GM21528 (cell line): ENCODE data around the gene SKA1.
A peak's percentile ranks its signal among the peaks of the same experiment; 100 is the strongest.

ENCODE experiments used
- ATAC-seq: cut with Tn5 transposase; IDR thresholded peaks from one replicate; pipeline ENCODE4 v1.9.1; 2021; ENCODE audit warnings: mild to moderate bottlenecking, moderate library complexity; ENCODE audit not compliant: unreplicated experiment, low FRiP score

Gene SKA1, protein sequence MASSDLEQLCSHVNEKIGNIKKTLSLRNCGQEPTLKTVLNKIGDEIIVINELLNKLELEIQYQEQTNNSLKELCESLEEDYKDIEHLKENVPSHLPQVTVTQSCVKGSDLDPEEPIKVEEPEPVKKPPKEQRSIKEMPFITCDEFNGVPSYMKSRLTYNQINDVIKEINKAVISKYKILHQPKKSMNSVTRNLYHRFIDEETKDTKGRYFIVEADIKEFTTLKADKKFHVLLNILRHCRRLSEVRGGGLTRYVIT

DNA sequence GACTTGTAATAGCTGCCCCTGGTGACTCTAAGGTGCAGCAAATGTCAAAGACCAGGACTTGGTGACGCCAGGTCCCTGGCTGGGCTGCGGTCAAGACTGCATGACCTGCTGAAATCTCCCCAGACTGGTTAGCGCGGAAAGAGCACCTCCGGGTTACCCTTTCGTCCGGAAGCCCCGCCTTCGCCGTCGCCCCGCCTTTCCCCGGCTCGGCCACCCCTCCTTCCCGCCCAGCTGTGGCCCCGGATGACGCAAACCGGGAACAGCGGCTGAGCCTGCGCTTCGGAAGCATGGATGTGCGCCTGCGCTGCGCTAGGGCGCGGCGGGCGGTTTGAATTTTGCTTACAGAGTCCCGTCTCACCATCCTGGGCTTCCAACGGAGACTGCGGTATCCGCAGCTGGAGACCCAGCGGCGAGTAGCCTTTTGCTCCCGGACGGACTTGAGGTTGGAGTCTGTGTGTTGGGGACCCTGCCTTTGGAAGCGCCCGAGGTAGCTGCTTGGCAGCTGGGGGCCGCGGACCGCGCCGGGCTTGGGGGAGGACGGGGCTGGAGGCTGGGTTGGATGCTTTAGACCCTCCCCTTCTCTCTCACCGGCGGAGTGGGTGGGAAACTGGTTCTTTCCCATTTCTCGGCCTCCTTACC, at the start of gene SKA1:
Gene SKA1, plus strand, starts transcription at position 294 of the 639 bp plus-strand sequence. CDS start 785 bp downstream, outside the sequence.
- peak; percentile 90 for ATAC-seq

DNA sequence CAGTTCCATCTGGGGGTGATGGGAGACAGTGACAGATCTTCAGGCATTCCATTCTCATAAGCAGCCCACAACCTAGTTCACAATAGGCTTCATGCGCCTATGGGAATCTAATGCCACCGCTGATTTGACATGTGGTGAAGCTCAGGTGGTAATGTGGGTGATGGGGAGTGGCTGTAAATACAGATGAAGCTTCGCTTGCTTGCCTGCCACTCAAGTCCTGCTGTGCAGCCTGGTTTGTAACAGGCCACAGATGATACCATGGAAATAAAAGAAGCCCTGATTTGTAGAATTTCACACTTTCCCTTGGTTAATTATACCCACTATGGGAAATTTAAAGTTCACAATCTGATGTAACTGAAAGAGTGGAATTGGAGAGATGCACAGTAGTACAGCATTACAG, 46.9 kb upstream of the SKA1 start:
- ATAC-seq, result no peak

DNA sequence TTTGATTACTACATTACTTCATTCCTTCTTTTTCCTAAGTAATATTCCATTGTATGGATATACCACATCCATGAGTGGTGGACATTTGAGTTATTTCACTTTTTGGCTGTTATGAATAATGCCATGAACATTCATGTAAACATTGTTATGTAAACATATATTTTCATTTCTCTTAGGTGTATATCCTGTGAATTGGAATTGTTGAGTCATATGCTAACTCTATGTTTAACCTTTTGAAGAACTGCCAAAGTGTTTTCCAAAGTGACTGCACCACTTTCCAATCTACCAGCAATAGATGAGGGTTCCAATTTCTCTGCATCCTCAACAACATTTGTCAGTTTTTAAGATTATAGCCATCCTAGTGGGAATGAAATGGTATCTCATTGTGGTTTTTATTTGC, 44.7 kb upstream of the SKA1 start:
- ATAC-seq, result no peak

DNA sequence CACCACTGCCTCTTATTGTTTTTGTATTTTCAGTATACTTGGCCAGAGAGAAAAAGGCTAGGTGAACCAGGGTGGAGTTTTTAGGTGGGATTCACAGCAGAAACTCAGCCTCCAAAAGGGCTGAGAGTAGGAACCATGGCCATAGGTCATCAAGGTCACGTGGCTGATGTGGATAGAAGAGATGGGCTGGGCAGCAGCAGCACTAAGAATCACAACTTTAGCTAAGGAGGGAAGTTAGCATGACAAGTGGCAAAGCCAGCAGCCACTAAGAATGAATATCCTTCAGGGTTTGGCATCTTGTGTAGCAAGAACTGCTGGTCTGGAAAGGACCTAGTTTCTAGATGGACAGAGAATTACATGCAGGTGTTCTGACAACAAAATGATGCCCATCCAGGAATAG, 43.2 kb upstream of the SKA1 start:
- no peak for ATAC-seq

DNA sequence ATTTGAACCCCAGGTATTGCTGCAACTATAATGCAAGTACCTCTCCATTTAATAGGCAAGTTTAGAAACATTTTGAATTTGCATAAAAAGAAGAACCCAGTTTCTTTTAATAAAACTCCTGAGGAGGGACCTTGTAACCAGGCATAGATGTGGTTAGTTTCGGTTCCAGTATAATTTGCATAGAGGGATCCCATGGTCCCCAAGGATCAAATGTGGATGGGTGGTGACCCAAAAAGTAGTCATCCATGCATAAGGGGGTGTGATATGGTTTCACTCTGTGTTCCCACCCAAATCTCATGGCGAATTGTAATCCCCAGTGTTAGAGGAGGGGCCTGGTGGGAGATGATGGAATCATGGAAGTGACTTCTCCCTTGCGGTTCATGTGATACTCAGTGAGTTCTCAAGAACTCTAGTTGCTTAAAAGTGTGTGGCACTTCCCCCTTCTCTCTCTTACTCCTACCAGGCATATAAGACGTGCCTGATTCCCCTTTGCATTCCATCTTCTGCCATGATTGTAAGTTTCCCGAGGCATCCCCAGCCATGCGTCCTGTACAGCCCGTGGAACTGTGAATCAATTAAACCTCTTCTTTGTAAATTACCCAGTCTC, 40.2 kb upstream of the SKA1 start:
- ATAC-seq, result peak; percentile 48

DNA sequence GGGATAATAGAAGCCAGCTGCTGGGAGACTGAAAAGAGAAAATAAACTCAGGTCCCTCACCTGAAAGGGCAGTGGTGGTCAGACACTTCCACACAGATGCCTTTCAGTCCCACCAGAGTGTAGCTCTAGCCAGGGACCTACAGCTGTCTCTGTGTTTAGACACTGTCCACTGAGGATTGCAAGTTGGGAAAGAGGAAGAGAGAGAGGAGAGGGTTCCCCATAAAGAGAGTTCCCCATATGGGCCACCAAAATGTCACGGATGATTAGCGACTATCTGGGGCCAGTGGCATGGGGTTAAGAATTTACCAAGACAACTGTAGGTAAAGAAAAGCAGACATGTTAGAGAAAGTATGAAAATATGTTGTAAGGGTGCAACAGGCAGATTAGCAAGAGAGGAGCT, 36.7 kb upstream of the SKA1 start:
- ATAC-seq, result no peak

DNA sequence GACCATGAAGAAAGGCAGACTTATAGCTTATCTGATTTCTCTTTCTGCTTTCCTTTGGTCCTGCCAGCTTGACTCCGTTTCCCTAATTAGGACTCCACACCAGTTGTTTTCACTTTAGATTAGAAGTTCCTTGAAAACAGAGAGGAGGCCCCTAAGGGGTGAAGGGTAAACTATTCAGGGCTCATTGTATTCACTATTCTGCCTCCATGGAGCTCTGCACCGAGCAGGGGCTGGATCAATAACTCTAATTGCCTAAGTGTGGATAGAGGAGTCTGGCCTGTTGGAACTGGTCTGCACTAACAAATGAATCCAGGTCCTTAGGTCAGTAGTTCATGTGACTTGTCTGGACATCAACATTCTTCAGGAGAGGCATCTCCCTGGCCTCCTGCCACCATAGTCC, 36.1 kb upstream of the SKA1 start:
- no peak for ATAC-seq

DNA sequence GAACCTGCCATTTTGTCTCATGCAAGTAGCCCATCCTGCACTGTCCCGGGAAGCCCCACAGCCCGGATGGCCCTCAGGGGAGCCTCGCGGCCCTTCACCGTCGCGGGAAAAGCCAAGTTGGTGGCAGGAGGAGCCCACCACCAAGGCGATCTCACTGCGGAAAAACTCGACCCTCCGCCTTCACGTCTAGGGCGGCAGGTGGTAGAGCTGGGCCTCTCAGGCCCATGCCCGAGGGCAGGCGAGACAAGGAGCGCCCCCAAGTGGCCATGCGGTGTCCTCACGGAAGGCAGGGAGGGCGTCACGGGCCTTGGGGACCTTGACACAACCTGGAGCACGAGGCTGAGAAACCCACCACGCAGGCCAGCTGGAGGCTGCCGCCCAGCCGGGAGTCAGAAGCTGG, 34.8 kb upstream of the SKA1 start:
- ATAC-seq, result no peak

DNA sequence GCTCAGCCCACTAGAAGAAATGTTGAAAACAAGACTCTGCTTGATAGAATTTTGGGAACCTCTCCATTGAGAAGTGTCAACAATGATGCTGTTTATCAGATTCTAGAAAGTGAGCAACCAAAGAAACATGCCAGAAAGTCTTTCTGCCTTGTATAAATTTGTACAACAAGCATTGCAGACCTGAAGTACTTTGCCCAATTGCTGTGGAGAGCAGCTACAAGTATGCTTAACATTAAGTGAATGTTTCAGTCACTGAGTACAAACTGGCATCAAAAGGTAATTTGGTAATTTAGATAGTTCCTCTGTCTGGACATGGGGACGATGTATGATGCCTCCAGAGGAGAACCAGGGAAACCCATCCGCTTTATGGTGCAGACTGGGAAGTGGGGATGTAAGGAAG, 33.4 kb upstream of the SKA1 start:
- ATAC-seq, result no peak

DNA sequence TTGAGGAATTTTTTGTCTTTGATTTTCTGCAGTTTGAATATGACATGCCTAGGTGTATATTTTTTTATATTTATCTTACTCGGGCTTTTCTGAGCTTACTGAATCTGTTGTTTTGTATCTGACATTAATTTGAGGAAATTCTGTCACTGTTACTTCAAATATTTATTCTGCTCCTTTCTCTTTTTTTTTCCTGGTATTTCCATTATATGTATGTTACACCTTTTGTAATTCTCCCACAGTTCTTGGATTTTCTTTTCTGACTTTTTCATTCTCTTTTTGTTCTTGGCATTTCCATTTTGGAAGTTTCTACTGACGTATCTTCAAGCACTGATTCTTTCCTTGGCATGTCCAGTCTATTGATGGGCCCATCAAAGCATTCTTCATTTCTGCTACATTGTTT, 24.1 kb upstream of the SKA1 start:
- ATAC-seq, result no peak

DNA sequence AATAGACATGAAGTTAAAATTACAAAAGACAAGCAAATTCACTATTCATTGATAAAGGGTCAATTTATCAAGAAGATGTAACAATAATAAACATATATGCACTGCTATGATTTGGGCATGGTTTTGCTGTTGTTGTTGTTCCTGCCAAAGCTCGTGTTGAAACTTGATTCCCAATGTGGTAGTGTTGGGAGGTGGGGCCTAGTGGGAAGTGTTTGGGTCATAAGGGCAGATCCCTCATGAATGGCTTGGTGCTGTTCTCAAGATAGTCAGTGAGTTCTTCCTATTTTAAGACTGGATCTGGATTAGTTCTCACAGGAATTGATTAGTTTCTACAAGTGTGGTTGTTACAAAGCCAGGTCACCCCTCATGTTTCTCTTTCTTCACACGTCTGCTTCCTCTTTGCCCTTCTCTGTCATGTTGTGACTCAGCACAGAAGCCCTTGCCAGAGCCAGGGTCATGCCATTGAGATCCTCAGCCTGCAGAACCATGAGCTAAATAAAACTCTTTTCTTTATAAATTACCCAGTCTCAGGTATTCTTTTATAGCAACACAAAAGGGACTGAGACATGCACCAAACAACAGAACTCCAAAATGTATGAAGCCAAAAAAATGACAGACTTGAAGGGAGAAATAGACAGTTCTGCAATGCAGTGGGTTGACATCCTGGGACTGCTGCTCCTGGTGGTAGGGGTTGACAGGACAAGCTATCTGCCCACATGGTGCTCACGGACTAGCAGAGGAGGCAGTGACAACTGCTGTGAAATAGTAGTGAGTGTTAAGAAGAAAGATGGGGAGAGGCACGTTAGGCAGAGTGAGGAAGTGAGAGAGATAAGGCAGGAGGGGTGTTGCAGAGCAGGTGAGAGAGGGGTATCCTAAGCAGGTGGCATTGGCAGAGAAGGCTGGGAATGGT, 18.6 kb upstream of the SKA1 start:
- peak; percentile 82 for ATAC-seq

DNA sequence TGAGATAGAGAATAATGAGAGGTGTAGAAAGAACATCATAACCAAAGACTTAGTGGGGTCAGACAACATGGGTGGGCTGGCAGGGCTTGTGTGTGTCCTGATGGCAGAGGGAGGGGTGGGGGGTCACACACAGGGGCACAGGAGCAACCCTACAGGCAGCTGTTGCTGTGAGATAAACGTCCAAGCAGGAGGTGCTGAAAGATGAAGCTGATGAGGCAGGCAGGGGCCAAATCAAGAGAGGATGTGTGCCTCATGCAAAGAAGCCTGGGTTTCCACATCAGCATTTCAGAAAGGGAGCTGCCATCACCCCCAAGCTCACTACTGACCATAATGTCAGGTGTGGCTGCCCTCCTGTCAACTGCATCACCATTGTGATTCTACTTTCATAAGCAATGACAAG, 16.0 kb upstream of the SKA1 start:
- no peak for ATAC-seq

DNA sequence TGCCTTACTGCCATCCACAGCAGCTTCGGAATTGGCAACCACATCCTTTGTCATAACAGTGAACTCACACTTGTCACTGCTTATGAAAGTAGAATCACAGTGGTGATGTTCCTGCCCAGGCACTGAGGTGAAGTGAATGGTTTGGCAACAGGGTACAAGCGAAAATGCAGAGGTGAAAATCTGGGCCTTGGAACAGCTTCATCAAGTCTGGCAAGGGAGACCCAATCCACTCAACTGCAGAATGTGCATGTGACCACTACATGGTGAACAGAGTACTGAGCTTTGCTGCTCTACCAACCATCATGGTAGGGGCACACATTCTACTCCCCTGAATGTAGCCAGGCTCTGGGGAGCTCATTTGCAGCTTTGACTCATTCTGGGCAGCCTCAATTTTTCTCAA, 15.0 kb upstream of the SKA1 start:
- no peak for ATAC-seq

DNA sequence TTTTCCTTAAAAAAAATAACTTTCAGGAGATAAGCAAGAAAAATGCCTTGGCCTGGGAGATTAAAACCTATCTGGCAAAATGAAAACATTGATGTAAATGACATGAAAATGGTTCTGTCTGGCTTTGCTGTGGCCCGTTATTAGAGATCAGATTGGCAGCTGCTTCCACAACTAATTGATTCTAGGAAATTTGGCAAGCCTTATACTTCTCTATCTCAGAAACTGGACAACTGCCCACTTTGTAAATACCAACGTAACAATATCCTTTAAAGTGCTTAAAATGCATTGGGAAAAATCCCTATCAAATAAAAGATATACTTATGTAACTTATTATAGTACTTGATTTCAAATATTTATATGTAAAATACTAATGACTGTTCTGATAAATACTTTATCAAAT, 14.2 kb upstream of the SKA1 start:
- no peak for ATAC-seq

DNA sequence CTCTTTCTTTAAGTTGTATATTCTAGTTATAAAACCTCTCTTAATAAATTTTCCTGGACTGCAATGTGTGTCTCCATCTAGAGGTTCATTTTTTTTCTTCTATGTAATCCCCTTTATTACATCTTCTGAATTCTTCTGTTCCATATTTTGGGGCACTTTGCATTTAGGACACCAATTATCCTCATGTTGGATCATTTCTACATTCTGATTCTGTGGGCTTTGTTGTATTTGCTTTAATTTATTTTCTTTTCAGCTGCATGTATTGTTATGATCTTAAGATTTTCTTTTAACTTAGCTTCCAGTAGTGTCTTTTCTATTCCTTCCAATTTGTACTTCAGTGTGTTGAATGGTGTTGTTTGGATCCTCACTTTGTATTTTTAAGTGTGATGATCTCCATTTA, 5.2 kb upstream of the SKA1 start:
- ATAC-seq, result no peak

DNA sequence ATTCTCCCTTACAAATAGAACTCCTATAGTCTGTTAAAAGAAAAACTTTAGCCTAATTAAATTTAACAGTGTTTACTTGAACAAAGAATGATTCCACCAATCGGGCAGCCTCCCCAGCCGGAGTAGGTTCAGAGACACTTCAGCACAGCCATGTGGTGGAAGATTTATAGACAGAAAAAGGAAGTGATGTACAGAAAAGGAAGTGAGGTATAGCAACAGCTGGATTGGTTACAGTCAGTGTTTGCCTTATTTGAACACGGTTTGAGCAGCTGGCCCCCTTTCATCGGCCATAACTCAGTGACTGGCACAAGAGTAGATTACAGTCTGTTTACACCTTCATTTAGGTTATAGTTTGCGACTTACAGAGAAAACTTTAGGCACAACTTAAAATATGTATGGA, 2.1 kb upstream of the SKA1 start:
- no peak for ATAC-seq

DNA sequence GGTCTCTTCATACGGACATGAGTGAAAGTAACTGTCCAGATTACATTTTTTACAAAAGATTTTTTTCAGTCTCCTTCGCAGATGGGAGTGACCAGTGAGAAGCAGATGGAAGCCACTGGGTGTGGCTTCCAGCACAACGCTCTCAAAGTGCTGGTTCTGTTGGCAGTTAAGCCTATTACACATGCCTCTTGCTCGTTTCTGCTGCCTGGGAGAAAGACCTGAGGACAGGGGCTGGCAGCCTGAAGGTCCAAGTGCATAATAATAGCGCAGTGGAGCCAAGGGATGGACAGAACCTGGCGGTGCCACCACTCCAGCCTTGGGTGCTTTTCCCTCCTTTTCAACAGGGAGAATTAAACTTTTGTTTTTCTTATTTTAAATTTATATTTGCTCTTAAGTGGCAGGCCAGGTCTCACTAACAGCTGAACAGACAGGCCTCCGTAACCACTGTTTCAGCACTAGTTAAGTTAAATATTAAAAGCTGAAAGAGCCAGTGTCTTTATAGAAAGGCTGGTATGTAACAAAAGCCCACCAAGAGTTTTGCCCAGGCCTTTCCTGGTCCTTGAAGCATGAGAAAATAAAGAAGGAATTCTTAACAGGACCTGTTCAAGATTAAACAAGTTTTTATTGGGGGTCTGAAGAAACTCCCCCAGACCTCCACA, 1.2 kb upstream of the SKA1 start:
- ATAC-seq, result no peak

DNA sequence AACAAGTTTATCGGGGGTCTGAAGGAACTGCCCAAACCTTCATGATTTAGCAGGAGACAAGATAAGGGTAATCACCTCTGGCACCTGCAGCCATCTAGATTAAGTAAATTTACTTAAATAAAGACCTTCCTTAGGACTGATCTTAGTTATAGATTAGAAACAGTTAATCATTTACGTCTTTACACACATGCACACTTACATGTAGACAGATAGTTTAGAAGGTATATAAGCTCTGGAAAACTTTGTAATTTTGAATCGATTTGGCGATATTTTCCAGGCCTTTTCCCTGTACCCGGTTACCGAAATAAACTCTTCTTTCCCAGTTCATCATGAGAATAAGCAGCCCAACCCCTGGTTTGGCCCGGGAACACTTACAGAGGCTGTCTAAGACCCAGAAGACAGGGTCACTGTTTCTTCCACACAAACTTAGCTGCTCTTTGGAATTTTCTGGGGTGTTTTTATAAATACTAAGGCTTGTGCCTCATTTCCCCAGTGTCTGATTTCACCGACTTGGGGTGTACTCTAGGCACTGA, 560 bp upstream of the SKA1 start:
- no peak for ATAC-seq

DNA sequence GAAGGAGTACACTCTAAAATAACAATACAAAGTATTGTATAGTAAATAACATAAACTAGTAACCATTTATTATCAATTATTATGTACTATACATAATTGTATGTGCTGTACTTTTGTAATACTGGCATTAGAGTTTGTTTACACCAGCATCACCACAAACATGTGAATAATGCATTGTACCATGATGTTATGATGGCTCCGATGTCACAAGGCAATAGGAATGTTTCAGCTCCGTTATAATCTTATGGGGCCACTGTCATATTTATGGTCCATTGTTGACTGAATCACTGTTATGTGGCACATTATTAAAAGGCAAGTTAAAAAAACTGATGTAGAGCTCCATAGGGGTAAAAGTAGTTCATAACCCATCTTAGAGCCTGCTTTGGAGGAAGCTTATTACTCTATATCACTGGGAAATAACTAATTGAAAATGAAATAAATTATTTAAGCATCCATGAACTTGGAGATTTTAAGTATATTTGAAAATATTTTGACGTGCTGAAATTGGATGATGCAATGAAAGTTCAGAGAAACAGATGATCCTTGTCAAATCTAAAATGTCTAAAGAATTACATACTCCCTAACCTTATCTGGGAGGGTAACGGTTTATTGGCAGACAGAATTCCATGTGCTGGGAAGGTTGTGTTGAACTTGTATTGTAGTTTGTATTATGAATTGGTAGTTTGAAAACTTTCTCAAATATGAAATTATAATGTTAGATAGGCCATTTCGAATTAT, 2.4 kb downstream of the SKA1 start:
- ATAC-seq, result no peak

DNA sequence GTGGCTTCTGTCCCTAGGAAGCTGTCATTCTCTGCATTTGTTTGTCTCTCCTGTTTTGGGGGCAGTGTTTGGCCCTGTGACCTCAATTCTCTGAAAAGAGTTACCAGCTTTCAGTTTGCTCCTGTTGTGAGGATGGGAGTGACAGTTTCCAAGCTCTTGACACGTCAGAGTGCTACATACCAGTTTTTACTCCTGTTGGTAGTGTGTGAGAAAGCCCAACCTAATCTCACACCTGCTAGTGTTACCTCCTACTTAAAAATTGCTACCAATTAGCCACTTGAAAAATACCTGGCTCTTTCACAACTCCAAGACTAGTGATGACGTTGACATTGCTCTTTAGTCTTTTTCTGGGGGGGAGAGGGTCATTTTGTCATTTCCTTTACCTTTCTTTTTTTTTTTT, 14.1 kb downstream of the SKA1 start:
- ATAC-seq, result no peak
